ENCODE results near the gene NIBAN1. TPM values are rescaled to one million over a fixed set of nuclear protein-coding genes. Genes with fewer than 3 reads are reported as not detected.

NIBAN1 gene
- total and polyA plus RNA-seq, 2 of the 8 experiments (the other 6 are each of a cell fraction or from before 2014, with no cell fraction given): 5.7 to 15.2 TPM

GRCh38 chr1:185017966-185018365 is 43.7 kb upstream of the NIBAN1 start (continued):
- no peak for TF ChIP-seq CHD7 (IDR thresholded peaks at IDR 0.05; ENCODE audit: insufficient replicate concordance, low read length)
